ENCODE measurements around the gene GMEB1.
"Not testable (repeated sequence)": the region's sequence is repeated elsewhere in the genome, so short reads cannot be mapped to it uniquely, and the experiment has no call there.

Gene GMEB1

GRCh38 chr1:28668191-28668955 is at the start of gene GMEB1:
Gene GMEB1, plus strand, starts transcription at chr1:28668784. Its CDS starts 14,829 bp downstream, at chr1:28683613.
- DNase-seq = peak; percentile 81 to 89

DNA sequence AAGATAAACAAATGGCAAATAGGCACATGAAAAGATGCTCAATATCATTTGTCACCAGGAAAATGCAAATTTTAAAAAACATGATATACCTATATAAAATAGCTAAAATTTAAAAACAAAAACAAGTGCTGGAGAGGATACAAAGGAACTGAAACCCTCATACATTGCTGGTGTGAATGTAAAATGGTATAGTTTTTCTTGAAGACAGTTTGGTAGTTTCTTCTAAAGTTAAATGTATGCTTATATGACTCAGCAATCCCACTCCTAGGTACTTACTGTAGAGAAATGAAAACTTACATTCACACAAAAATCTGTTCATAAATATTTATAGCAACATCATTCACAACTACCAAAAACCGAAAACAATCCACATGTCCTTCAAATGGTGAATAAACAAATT is 36.9 kb upstream of the GMEB1 start:
- no peak for DNase-seq

DNA sequence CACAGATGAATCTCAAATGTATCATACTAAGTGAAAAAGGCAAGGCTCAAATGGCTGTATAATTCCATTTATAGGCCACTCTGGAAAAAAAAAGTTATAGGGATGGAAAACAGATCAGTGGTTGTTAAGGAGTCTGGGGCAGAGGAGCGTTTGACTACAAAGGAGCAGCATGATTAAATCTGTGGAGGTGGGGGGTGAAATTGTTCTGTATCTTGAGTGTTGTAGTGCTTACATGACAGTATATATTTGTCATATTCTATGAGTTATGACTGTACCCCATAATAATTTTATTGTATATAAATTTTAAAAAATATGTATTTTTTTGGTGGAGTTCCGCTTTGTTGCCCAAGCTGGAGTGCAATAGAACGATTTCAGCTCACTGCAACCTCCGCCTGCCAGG is 36.0 kb upstream of the GMEB1 start:
- no peak for DNase-seq

GRCh38 chr1:28640766-28641165 is 27.8 kb upstream of the GMEB1 start:
- peak; percentile 32 to 59 for DNase-seq

- no peak for DNase-seq
Measured at GRCh38 chr1:28642056-28642846, 26.3 kb upstream of the GMEB1 start.

DNA sequence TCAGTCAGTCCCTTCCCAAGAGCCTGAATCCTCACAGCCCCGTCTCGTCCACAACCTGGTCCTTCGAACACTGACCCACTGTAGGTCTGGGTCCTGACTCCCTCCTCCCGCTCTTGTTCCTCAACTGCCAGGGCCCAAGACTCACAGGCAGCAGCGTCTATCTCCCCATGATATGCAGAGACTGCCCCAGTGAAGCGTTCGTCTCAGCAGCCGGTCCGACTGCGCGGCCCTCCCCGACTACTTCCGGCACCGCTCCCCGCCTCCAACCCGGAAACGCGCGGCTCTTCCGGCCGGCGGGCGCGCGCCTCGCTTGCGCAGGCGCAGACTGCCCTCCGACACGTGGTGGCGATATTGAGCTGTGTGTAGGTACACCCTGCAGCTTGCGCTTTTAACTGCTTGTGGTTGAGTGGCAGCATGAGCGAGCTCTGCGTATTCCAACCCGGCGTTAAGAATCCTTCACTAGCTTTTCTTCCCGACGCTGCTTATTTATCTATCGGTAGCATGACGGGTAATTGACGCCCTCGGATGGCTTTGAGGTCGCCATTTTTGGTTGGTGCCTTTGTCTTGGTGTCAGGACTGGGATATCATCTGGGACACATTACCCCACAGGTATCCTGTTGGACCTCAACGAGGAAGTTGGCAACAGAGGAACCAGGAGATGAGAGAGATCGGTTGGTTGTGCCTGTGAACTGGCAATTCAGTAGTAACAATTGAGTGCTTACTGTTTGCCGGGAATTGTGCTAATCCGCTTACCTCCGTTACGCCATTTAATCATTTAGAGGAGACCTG is 25.5 kb upstream of the GMEB1 start, which contains the start of gene TAF12:
Gene TAF12 (minus strand): TSS at position 221 of the 789 bp plus-strand sequence. CDS start 20,986 bp downstream, outside the sequence.
- peak; percentile 96 to 97 for DNase-seq

DNA sequence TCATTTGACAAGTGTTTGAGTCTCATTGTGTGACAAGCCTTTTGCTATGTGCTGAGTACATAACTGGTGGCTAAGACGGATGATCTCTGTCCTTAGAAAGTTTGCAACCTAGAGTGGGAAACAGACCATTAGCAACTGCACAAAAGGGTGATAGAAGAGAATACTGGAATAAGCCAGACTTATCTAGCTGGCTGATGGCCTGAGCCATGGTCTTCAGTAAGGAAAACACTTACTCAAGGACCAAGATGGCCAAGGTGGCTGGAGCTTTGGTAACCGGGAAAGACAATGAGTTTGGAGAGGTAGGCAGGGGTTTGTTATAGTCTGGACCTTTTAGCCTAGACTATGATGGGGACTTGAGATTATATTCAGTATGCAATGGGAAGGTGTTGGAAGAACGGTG is 24.1 kb upstream of the GMEB1 start:
- no peak for DNase-seq

- not testable (repeated sequence) for DNase-seq
Measured at GRCh38 chr1:28645406-28645805, 23.2 kb upstream of the GMEB1 start.

- no peak for DNase-seq
Measured at GRCh38 chr1:28646040-28646439, 22.5 kb upstream of the GMEB1 start.

DNA sequence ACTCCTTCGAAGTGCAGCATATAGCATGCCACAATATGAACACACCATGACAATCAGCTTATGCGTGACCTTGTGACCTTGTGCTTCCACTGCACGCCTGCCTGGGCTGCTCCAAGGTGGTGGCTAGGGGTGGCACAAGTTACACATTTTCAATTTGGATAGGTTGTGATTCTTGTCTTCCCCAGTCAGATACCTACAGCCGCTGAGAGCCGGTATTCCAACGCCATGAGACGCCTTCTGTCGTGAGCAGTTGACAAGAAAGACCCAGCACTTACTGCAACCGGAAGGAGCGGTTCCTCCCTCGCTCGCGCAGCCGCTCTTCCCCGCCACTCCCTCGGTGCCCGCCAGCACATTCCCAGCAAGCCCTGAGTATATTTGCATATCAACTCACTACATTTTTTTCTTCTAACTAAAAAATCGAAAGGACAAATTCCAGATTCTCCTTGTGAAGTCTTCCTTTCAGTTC is 20.5 kb upstream of the GMEB1 start:
- DNase-seq = peak; percentile 95 to 96

- peak; percentile 94 to 95 for DNase-seq
Measured at GRCh38 chr1:28648474-28649198, 19.9 kb upstream of the GMEB1 start, which contains the start of gene RNU11. Gene RNU11, plus strand, starts transcription at chr1:28648600.

DNA sequence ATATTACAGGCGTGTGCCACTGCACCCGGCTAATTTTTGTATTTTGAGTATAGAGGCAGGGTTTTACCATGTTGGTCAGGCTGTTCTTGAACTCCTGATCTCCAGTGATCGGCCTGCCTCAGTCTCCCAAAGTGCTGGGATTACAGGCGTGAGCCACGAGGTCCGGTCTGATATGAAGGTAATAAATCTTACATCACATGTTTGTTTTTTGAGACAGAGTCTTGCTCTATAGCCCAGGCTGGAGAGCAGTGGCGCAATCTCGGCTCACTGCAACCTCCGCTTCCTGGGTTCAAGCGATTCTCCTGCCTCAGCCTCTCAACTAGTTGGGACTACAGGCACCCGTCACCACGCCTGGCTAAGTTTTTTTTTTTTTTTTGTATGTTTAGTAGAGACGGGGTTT is 15.5 kb upstream of the GMEB1 start:
- DNase-seq = not testable (repeated sequence)

GRCh38 chr1:28653870-28654269 is 14.7 kb upstream of the GMEB1 start:
- DNase-seq = peak in 1 of 2 donors; percentile 28

DNA sequence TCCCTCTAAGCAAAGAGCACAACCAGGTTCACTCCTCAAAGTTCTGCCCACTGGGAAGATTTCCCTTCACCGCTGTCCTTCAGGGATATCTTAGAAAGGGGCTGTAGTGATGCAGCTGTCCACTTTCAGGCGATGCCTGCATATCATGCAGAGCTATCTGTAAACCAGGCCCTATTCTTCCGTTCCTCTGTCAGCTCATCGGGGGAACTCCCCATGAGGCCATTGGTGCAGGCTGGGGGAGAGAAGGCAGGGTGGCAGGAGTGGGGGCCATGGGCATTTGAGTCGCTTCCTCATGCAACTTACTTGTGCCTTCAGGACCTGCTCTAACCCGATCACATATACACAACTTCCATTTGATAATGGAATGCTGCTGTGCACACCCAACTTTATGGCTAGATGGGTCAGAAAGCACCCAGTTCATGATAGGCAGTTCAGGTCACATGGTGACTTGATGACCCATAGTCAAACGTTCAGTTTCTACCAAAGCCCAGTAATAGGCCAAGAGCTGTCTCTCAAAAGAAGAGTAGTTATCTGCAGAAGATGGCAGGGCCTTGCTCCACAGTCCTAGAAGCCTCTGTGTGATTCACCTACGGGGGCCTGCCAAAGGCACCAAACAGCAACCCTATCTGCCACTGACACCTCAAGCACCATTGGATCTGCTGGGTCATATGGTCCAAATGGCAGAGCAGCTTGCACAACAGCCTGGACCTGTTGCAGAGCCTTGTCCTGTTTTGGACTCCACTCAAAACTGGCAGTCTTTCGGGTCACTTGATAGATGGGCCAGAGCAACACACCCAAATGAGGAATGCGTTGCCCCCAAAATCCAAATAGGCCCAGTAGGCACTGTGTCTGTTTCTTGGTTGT is 12.9 kb upstream of the GMEB1 start:
- DNase-seq = not testable (repeated sequence)

DNA sequence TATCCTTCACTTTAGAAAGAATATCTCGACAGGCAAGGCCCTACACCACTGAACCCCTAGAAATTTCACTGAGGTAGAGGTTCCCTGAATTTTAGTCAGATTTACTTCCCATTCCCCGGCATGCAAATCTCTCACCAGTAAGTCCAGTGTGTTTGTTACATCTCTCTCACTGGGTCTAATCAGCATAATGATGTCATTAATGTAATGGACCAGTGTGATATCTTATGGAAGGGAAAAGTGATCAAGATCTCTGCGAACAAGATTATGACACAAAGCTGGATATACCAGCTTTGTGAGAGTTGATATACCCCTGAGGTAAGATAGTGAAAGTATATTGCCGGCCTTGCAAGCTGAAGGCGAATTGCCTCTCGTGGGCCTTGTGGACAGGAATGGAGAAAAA is 12.2 kb upstream of the GMEB1 start:
- DNase-seq = no peak

DNA sequence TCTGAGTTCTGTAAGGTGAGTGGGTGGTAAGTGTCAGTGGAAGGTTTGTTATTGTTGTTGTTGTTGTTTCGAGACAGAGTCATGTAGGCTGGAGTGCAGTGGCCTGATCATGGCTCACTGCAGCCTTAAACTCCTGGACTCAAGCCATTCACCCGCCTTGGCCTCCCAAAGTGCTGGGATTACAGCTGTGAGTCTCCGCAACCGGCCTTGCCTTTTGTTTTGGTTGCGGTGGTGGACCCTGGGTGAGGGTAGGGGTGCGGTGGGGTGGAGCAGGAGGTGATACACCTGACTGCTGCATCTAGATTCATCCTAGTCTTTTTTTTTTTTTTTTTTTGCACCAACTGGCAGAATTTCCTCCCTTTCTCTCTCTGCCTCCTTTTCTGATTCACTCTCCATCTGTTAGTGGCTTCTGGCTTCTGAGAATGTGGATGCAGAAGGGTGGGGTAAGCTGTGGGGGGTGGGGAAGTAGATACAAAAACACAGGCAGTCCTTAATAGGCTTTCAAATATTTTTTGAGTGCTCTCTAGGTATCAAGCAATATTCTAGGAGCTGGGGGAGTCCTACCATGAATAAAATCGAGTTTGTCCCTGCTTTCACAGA is 4.6 kb upstream of the GMEB1 start:
- no peak for DNase-seq

- DNase-seq = no peak
Measured at GRCh38 chr1:28666806-28667205, 1.8 kb upstream of the GMEB1 start.

GRCh38 chr1:28668956-28669723 is 556 bp downstream of the GMEB1 start:
- peak; percentile 9 to 36 for DNase-seq

- DNase-seq = no peak
Measured at GRCh38 chr1:28671254-28671780, 2.7 kb downstream of the GMEB1 start.

- DNase-seq = not testable (repeated sequence)
Measured at GRCh38 chr1:28672971-28673370, 4.4 kb downstream of the GMEB1 start.

Measured in CD4-positive, alpha-beta T cell treated with Interferon alpha-2 for 1 hour (primary cell).